ENCODE results near the gene DNMT3A.
A peak's percentile ranks its signal among the peaks of the same experiment; 100 is the strongest.

DNMT3A gene

DNA sequence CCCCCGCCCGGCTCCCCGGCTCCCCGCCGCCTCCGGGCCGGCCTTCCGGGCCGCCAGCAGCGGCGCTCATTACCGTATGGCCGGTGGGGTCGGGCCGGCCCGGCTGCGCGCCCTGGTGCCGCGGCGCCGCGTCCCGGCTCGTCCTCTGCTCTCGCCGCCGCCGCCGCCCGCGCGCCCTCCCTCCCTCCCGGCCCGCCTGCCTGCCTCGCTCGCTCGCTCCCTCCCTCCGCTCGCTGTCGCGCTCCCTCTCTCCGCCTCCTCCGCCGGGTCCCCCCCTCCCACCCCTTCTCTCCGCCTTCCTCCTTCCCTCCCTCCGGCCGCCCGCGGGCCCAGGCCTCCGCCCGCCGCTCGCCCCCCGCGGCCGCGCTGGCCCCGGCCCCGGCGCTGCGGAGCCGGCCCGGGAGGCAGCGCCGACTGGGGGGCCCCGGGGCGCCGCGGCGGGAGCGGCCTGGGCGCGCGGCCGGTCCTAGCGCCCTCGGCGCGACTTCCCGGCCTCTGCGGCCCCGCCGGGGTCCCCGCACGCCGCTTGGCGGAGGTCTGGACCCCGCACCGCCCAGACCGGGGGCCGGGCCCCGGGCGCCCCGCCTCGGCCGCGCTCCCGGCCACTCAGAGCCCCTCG is at the start of gene DNMT3A:
DNMT3A (minus strand) TSS at position 173 of the 619 bp plus-strand sequence. CDS start 27,941 bp downstream, outside the sequence.
- peak in 2 of 3 experiments; percentile 53 to 62 for DNase-seq (ENCODE audit: low read depth in 3 of 3)

- DNase-seq (ENCODE audit: low read depth in 3 of 3) = no peak
Measured at GRCh38 chr2:25389161-25389560, 47.4 kb upstream of the DNMT3A start.

- DNase-seq (ENCODE audit: low read depth in 3 of 3) = no peak
Measured at GRCh38 chr2:25388491-25388890, 46.8 kb upstream of the DNMT3A start.

GRCh38 chr2:25387876-25388449 is 46.2 kb upstream of the DNMT3A start:
- DNase-seq (ENCODE audit: low read depth in 3 of 3) = no peak

- DNase-seq (ENCODE audit: low read depth in 3 of 3) = no peak
Measured at GRCh38 chr2:25386971-25387875, 45.5 kb upstream of the DNMT3A start.

DNA sequence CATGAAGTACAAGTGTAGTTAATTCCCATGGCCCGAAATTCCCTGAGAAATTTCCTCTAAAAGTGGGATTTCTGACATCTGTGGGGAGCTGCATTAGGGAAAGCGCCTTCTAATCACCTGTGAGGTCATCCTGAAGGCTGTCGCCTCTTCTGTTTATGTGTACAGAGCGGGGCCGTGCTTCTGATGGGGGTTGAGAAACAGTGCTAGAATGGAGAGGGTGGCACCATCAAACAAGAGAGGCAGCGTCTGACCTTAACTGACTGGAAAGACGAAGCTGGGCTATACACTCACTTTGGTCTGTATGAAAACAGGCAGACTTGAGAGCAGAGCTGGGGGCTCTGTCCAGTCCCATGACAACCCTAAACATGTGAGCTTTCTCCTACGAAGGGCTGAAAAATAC is 44.2 kb upstream of the DNMT3A start:
- no peak for DNase-seq (ENCODE audit: low read depth in 3 of 3)

- no peak for DNase-seq (ENCODE audit: low read depth in 3 of 3)
Measured at GRCh38 chr2:25383806-25384205, 42.1 kb upstream of the DNMT3A start.

GRCh38 chr2:25381502-25381901 is 39.8 kb upstream of the DNMT3A start:
- DNase-seq (ENCODE audit: low read depth in 3 of 3) = no peak

- no peak for DNase-seq (ENCODE audit: low read depth in 3 of 3)
Measured at GRCh38 chr2:25380586-25381375, 39.1 kb upstream of the DNMT3A start.

- no peak for DNase-seq (ENCODE audit: low read depth in 3 of 3)
Measured at GRCh38 chr2:25380023-25380422, 38.3 kb upstream of the DNMT3A start.

DNA sequence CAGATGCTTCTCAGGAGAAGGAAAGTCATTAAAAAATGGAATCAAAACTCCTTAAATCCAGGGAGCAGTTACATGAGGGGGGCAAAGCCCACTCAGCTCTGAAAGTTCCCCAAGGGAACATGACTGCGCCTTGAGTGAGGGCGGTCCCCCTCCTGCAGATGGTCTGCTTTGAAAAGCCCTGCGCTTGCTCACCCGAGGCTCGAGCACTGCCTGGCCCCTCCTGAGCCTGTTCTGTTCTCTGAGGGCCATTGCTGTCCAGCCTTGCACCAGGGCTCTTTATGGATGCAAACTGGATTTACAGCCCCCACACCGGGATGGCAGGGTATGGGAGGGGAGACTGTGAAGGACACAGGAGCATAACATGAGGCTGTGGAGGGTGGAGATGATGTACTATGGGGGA is 37.8 kb upstream of the DNMT3A start:
- DNase-seq (ENCODE audit: low read depth in 3 of 3) = no peak

DNA sequence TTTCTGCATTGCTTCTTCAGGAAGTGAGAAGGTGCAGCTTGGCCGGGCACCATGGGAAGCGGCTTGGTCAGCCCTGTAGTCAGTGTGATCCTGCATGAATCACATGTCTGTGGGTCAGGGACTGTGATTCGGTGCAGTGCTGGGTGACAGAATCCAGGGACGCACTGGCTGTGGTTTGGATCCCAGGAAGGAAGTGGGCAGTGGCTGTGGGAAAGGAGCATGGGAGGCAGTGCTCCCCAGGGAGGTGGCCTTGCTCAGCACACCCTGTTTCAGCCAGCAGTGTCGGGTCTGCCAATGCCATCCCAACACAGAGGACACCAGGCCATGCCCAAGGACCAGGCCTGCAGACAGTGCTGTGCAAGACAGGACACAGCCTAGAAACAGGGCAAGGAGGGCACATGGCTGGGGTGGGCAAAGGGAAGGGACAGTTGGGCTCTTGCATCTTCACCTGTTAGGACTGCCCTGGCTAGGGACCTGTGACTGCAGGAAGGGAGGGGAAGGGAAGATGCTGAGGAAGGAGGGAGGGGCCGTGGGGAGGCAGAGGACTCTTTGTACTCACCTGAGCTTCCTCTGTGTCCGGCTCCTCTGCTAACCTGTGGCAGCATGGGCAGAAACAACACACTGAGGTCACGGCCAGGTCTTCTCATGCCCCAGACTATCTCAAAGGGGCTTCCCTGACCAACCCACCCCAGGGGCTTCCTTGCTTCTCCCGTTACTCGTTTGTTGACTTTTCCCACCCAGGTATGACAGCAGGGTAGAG is 37.2 kb upstream of the DNMT3A start:
- no peak for DNase-seq (ENCODE audit: low read depth in 3 of 3)

- no peak for DNase-seq (ENCODE audit: low read depth in 3 of 3)
Measured at GRCh38 chr2:25377822-25378421, 36.2 kb upstream of the DNMT3A start.

- DNase-seq (ENCODE audit: low read depth in 3 of 3) = peak; percentile 82 to 89 (median 87)
Measured at GRCh38 chr2:25376750-25377621, 35.3 kb upstream of the DNMT3A start.

- DNase-seq (ENCODE audit: low read depth in 3 of 3) = no peak
Measured at GRCh38 chr2:25375989-25376545, 34.3 kb upstream of the DNMT3A start.

DNA sequence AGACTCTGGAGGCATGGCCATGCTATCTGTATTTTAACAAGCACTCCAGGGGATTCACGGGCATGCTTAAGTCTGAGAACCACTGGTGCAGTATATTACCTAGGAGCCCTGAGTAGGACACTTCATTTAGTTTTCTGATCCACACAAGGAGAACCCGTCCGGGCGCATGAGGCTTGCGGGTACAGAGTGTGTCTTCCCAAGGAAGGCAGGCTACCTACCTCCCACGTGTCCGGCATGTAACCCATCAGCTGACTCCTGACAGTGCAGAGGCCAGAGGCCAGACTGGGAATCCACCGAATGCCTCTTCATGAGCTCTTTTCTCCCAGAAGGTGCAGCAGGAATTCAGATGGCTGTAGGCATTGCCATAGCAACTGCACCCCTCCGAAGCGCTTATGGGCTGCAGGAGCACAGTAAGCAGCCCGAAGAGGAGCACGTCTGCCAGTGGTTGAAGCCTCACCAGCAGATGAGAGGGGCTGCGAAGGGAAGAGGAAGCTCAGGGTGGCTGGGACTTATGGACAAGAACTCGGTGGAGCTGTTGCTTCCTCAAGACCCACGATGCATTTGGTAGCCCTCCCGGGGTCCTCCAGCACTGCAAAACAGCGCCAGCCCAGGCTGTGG is 33.8 kb upstream of the DNMT3A start:
- no peak for DNase-seq (ENCODE audit: low read depth in 3 of 3)

- DNase-seq (ENCODE audit: low read depth in 3 of 3) = no peak
Measured at GRCh38 chr2:25374827-25375226, 33.1 kb upstream of the DNMT3A start.

- no peak for DNase-seq (ENCODE audit: low read depth in 3 of 3)
Measured at GRCh38 chr2:25374411-25374810, 32.7 kb upstream of the DNMT3A start.
